ENCODE measurements around the gene EME2. TPM values are rescaled to one million over a fixed set of nuclear protein-coding genes. Genes with fewer than 3 reads are reported as not detected.
"Not testable (repeated sequence)": the region's sequence is repeated elsewhere in the genome, so short reads cannot be mapped to it uniquely, and the experiment has no call there.

The EME2 gene
- total RNA-seq, 4 donors from 2014 or later = 5.5 to 10.4 (median 6.5) TPM

- H3K36me3 ChIP-seq = peaks cover 34 to 84% (median 79%) of the 10 kb centered on the region in 4 donors
- H3K4me1 ChIP-seq = peaks cover 10 to 17% (median 13%) of the 10 kb centered on the region in 4 donors
- 94% methylated on average over 29 of the region's 37 CpGs for WGBS
- H3K4me3 ChIP-seq = no peak overlapping the region
- no peaks in the 10 kb centered on the region for H3K9me3 ChIP-seq
- DNase-seq (ENCODE audit: extremely low spot score) = no peak
- H3K27ac ChIP-seq (replicated peaks in 1 of 4) = no peak overlapping the region
- no peak for TF ChIP-seq EP300 (IDR thresholded peaks at IDR 0.05)
- no peak for TF ChIP-seq POLR2A (IDR thresholded peaks at IDR 0.05; ENCODE audit: low read depth)
- TF ChIP-seq POLR2AphosphoS5 (IDR thresholded peaks at IDR 0.05) = no peak
- no peak for TF ChIP-seq CTCF (IDR thresholded peaks at IDR 0.05)
- no peaks in the 10 kb centered on the region for H3K27me3 ChIP-seq
- intact Hi-C loops (cut with DNase I) = no loop called here
Observed at GRCh38 chr16:1727651-1728624, 44.7 kb upstream of the EME2 start.

DNA sequence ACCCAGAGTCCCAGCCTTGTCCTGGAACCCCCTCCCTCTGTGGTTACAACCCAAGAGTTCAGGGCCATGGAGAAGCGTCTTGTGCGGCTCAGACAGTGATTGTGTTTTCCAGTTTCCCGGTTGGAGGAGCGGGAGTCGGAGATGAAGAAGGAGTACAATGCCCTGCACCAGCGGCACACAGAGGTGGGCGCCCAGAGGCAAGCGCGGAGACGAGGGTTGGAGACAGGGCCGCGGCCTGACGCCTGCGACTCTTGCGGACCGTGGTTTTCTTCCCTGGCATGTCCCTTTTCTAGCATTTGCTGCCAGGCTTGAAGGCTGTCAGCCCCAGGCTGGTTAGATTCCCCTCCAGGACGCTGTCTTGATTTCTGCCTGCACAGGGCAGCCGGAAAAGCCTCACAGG lies 43.6 kb upstream of the EME2 start:
- intact Hi-C loops (cut with DNase I) = no loop called here
- Histone ChIP-seq H3K36me3 (peaks cover 43 to 94% (median 90%) of the 10 kb centered on the region in 4 donors), H3K4me1 (peaks cover 0 to 6% (median 3%) of the 10 kb centered on the region in 4 donors), H3K27me3 (no peaks in the 10 kb centered on the region), H3K4me3 (no peak overlapping the region), H3K9me3 (no peaks in the 10 kb centered on the region), H3K27ac (replicated peaks in 1 of 4) (no peak overlapping the region)
- DNase-seq (ENCODE audit: extremely low spot score) = no peak
- WGBS = over 99% methylated on average over 18 of the region's 18 CpGs
- TF ChIP-seq POLR2A (IDR thresholded peaks at IDR 0.05; ENCODE audit: low read depth) = no peak

DNA sequence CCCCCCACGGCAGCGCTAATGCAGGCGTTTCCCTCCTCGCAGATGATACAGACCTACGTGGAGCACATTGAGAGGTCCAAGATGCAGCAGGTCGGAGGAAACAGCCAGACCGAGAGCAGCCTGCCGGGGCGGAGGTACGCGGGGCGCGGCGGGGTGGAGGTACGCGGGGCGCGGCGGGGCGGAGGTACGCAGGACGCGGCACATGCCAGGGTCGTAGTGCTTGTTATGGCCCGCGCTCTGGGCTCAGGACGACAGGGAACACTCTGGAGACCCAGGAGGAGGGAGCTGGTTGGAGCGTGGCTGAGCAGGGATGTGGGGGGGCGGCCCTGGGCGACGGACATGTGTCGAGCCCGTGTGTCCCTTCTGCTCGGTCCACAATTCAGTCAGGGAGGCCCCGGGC lies 43.2 kb upstream of the EME2 start:
- 97% methylated on average over 35 of the region's 35 CpGs for WGBS
- H3K36me3 ChIP-seq = peaks cover 47 to 96% (median 92%) of the 10 kb centered on the region in 4 donors
- no peaks in the 10 kb centered on the region for H3K9me3 ChIP-seq
- peaks cover 0 to 2% (median 0%) of the 10 kb centered on the region in 4 donors for H3K4me1 ChIP-seq
- DNase-seq (ENCODE audit: extremely low spot score) = no peak
- H3K27ac ChIP-seq (replicated peaks in 1 of 4) = no peak overlapping the region
- intact Hi-C loops (cut with DNase I) = no loop called here
- H3K4me3 ChIP-seq = no peak overlapping the region
- no peaks in the 10 kb centered on the region for H3K27me3 ChIP-seq
- TF ChIP-seq EP300 (IDR thresholded peaks at IDR 0.05) = no peak

DNA sequence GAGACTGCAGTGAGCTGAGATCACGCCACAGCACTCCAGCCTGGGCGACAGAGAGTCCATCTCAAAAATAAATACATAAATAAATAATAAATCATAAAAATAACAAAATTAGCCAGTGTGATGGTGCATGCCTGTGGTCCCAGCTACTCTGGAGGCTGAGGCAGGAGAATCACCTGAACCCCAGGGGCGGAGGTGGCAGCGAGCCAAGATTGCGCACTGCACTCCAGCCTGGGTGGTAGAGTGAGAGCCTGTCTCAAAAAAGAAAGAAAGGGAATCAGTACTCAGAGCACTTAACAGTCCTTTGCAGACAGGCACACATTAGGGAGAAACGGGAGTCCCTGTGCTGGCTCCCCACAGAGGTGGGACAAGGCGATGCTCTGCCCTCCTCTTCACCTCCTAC lies 41.5 kb upstream of the EME2 start:
- no peak for DNase-seq (ENCODE audit: extremely low spot score)
- TF ChIP-seq EP300 (IDR thresholded peaks at IDR 0.05) (no peak), POLR2AphosphoS5 (IDR thresholded peaks at IDR 0.05) (no peak), POLR2A (IDR thresholded peaks at IDR 0.05; ENCODE audit: low read depth) (no peak), CTCF (IDR thresholded peaks at IDR 0.05) (no peak)
- 94% methylated on average over 7 of the region's 7 CpGs for WGBS
- H3K4me1 ChIP-seq = no peaks in the 10 kb centered on the region
- no peaks in the 10 kb centered on the region for H3K27me3 ChIP-seq
- peaks cover 44 to 87% (median 84%) of the 10 kb centered on the region in 4 donors for H3K36me3 ChIP-seq
- H3K4me3 ChIP-seq = no peak overlapping the region
- no peaks in the 10 kb centered on the region for H3K9me3 ChIP-seq
- intact Hi-C loops (cut with DNase I) = no loop called here
- no peak overlapping the region for H3K27ac ChIP-seq (replicated peaks in 1 of 4)

GRCh38 chr16:1731603-1732002 lies 41.0 kb upstream of the EME2 start:
- no peak overlapping the region for H3K27ac ChIP-seq (replicated peaks in 1 of 4)
- intact Hi-C loops (cut with DNase I) = no loop called here
- WGBS = 89% methylated on average over 6 of the region's 7 CpGs
- no peaks in the 10 kb centered on the region for H3K27me3 ChIP-seq
- H3K9me3 ChIP-seq = no peaks in the 10 kb centered on the region
- DNase-seq (ENCODE audit: extremely low spot score) = no peak
- peaks cover 38 to 82% (median 79%) of the 10 kb centered on the region in 4 donors for H3K36me3 ChIP-seq
- TF ChIP-seq POLR2AphosphoS5 (IDR thresholded peaks at IDR 0.05) = no peak
- no peaks in the 10 kb centered on the region for H3K4me1 ChIP-seq
- H3K4me3 ChIP-seq = no peak overlapping the region

- intact Hi-C loops (cut with DNase I) = no loop called here
- H3K36me3 ChIP-seq = peaks cover 35 to 77% (median 74%) of the 10 kb centered on the region in 4 donors
- WGBS = 88% methylated on average over 11 of the region's 14 CpGs
- no peak for TF ChIP-seq CTCF (IDR thresholded peaks at IDR 0.05)
- TF ChIP-seq POLR2A (IDR thresholded peaks at IDR 0.05; ENCODE audit: low read depth) = no peak
- TF ChIP-seq POLR2AphosphoS5 (IDR thresholded peaks at IDR 0.05) = no peak
- H3K27me3 ChIP-seq = no peaks in the 10 kb centered on the region
- H3K4me1 ChIP-seq = no peaks in the 10 kb centered on the region
- no peaks in the 10 kb centered on the region for H3K9me3 ChIP-seq
- DNase-seq (ENCODE audit: extremely low spot score) = no peak
- H3K4me3 ChIP-seq = no peak overlapping the region
- H3K27ac ChIP-seq (replicated peaks in 1 of 4) = no peak overlapping the region
Observed at GRCh38 chr16:1732071-1732470, 40.5 kb upstream of the EME2 start.

DNA sequence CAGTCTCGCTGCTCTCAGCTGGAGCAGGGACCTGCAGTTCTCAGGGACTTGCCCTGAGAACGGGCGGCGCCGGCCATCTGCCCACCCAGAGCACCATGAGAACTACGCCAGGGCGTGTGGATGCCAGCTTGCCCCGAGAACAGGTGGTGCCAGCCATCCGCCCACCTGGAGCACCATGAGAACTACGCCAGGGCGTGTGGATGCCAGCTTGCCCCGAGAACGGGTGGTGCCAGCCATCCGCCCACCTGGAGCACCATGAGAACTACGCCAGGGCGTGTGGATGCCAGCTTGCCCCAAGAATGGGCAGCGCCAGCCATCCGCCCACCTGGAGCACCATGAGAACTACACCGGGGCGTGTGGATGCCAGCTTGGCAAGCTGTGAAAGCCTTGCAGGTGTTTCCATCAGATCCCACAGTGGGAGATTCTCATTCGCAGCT lies 40.0 kb upstream of the EME2 start:
- peaks cover 35 to 75% (median 70%) of the 10 kb centered on the region in 4 donors for H3K36me3 ChIP-seq
- 90% methylated on average over 7 of the region's 21 CpGs for WGBS
- H3K4me3 ChIP-seq; H3K9me3 ChIP-seq; intact Hi-C loops (cut with DNase I); H3K4me1 ChIP-seq; DNase-seq (ENCODE audit: extremely low spot score); H3K27me3 ChIP-seq; H3K27ac ChIP-seq (replicated peaks in 1 of 4): not testable (repeated sequence)
